Fibroblast of skin of right biceps (primary cell): ENCODE results near the gene ZNF660.

Experiments used
- DNase-seq: peaks from one replicate; pipeline ENCODE4 v3.0.0-alpha.2; 2013

The ZNF660 gene

DNA sequence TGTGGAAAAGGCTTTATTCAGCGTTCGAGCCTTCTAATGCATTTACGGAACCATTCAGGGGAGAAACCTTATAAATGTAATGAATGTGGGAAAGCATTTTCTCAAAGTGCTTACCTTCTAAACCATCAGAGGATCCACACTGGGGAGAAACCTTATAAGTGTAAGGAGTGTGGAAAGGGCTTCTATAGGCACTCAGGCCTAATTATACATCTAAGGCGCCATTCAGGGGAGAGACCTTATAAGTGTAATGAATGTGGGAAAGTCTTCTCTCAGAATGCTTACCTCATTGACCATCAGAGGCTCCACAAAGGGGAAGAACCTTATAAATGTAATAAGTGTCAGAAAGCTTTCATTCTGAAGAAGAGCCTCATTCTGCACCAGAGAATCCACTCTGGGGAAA is 57.6 kb downstream of the ZNF660 start:
- no peak for DNase-seq

- no peak for DNase-seq
Measured at GRCh38 chr3:44643024-44643423, 58.3 kb downstream of the ZNF660 start.

- no peak for DNase-seq
Measured at GRCh38 chr3:44647771-44648170, 63.0 kb downstream of the ZNF660 start.

DNA sequence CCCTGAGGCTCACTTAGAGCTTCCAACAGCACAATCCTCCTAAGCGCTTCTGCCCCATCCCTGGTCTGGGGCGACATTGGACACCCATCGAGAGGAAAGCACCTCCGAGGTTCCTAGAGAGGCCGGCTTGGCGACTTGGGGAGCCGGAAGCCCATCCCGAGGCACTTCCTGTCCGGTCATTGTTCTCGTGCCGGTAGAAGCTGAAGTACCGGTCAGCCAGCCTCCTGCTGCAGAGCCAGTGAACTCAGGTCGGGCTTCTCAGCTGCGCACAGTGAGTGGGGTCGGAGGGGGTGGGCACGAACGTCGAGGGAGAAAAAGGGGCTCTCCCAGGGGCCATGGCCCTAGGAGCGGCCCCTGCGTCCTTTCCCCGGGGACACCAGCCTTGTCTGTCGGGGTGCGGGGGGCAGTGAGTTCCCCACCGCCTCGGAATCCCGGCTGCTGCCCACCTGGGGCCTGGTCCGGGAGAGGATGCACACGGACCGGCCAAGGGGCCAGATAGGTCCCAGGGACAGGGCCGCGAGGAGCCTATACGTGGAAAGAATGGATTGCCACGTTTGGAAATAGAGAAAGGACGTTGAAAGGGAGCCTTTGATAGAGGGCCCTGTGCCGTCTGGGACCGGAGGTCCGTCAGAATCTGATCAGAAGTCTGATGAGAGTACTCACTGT is 63.9 kb downstream of the ZNF660 start, which contains the start of gene ZNF35:
Gene ZNF35 (plus strand): TSS at position 169 of the 666 bp plus-strand sequence. CDS start 2,336 bp downstream, outside the sequence.
- DNase-seq, result peak; percentile 89
